Measurements from ENCODE around the gene ZFPL1.
A peak's percentile ranks its signal among the peaks of the same experiment; 100 is the strongest.

ZFPL1 gene

DNA sequence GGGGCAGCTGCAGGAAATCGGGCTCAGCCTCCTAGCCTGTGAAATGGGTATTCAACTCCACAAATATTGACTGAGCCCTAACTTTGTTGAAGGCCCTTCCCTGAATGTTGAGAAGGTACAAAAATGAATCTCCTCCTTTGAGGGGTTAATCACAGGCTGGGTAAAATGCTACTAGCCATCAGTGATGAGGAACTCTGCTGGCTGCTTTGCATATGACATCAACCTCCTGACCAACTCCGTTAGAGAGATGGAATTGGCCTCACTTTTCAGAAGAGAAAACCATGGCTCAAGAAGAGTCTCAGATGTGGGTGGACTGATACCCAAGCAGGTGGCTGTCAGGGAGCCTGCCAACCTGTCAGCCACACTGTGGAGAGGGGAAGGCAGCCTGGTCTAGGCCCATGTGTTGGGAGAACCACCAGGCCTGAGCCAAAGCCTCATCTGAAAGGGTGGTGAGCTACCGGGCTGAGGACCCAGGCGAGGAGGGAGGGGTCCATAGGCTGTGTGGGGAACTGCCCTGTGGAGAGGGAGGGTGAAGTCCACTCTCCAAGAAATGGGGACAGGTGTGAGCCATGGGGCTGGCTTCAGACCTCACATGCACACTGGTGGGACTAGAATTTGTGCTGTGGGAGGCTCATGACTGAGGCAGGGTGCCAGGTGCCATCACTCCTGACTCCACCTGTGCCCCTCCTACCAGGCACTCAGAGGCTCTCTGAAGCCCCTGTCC is 12.0 kb upstream of the ZFPL1 start:
- ATAC-seq, result no peak
- no peak overlapping the region for H3K27ac Mint-ChIP-seq
- DNase-seq, result no peak
- peaks cover 11% of the 10 kb centered on the region for H3K36me3 Mint-ChIP-seq (ENCODE audit: low read depth)
- H3K4me3 Mint-ChIP-seq, result no peak overlapping the region
- no peaks in the 10 kb centered on the region for H3K4me1 Mint-ChIP-seq
- H3K27me3 Mint-ChIP-seq, result no peaks in the 10 kb centered on the region
- no peaks in the 10 kb centered on the region for H3K9me3 Mint-ChIP-seq

DNA sequence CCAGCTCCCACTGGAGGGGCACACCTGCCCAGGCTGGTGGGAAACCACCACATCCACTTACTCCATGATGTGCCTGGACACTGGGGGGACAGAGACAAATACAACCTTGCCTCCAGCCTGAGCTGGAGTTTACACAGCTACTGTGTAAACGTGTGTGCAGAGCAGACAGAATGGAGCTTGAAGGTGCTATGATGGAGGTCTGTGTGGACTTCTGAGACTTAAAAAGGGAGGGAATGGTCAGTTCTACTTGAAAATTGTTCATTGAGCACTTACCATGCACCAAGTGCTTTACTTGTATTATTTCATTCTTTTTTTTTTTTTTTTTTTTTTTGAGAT is 11.4 kb upstream of the ZFPL1 start:
- Mint-ChIP-seq H3K9me3 (no peaks in the 10 kb centered on the region), H3K36me3 (ENCODE audit: low read depth) (peaks cover 16% of the 10 kb centered on the region), H3K4me3 (no peak overlapping the region), H3K27ac (no peak overlapping the region), H3K4me1 (no peaks in the 10 kb centered on the region), H3K27me3 (no peaks in the 10 kb centered on the region)
- ATAC-seq (no peak), DNase-seq (no peak)

DNA sequence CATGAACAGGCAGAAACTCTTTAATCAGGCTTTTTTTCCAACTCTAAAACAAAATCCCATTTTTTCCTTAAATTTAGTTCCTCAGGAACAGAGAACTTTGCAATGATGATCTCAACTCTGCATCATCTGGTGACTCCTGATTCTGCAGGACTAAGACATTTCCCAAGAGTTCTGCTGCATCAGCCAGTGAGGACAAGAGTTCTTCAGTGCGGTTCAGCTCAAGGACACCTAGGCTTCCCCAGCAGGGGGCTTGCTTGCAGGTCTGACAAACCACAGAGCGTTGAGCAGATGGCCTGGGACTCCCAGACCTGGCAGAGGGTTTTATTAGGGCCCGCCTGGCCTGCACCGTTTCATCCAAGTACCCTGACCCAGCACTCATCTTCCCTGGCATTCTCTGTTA is 6.6 kb upstream of the ZFPL1 start:
- H3K27ac Mint-ChIP-seq, result no peak overlapping the region
- H3K27me3 Mint-ChIP-seq, result no peaks in the 10 kb centered on the region
- peaks cover 37% of the 10 kb centered on the region for H3K4me1 Mint-ChIP-seq
- H3K36me3 Mint-ChIP-seq (ENCODE audit: low read depth), result peaks cover 57% of the 10 kb centered on the region
- H3K9me3 Mint-ChIP-seq, result no peaks in the 10 kb centered on the region
- no peak overlapping the region for H3K4me3 Mint-ChIP-seq
- DNase-seq (no peak), ATAC-seq (no peak)

- H3K9me3 Mint-ChIP-seq, result no peaks in the 10 kb centered on the region
- ATAC-seq (peak; percentile 68), DNase-seq (peak; percentile 68)
- no peaks in the 10 kb centered on the region for H3K27me3 Mint-ChIP-seq
- no peak overlapping the region for H3K27ac Mint-ChIP-seq
- H3K4me3 Mint-ChIP-seq, result no peak overlapping the region
- peaks cover 44% of the 10 kb centered on the region for H3K4me1 Mint-ChIP-seq
- peaks cover 64% of the 10 kb centered on the region for H3K36me3 Mint-ChIP-seq (ENCODE audit: low read depth)
These were observed 5.9 kb upstream of the ZFPL1 start for GRCh38 chr11:65078151-65078550.

DNA sequence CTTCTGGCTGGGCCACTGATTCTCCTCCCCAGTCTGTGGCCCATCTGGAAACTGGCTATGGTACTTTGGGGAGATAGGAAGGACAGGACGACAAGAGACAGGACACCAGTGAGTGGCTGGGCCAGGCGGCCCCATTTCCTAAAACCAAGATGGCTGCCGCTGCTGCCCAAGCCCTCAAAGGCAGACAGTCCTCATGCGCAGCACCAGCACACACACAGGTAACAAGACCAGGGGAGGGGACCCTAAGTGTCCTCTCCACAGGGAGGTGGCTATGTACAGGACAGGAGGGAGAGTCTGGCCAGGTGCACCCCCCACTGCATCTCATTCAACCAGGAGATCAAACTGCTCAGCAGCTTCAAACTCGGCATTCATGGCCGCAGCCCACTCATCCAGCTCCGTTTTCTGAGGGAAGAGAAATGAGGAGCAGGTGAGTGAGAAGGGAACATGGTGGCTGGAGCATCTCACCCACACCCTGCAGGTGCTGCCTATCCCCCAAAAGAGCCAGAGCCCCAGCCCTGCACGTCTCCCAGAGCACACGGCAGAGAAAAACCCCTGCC is 5.2 kb upstream of the ZFPL1 start:
- ATAC-seq (no peak), DNase-seq (no peak)
- Mint-ChIP-seq H3K9me3 (no peaks in the 10 kb centered on the region), H3K36me3 (ENCODE audit: low read depth) (peaks cover 71% of the 10 kb centered on the region), H3K27ac (peak overlapping the region; percentile 25), H3K4me3 (no peak overlapping the region), H3K4me1 (peaks cover 49% of the 10 kb centered on the region), H3K27me3 (no peaks in the 10 kb centered on the region)

DNA sequence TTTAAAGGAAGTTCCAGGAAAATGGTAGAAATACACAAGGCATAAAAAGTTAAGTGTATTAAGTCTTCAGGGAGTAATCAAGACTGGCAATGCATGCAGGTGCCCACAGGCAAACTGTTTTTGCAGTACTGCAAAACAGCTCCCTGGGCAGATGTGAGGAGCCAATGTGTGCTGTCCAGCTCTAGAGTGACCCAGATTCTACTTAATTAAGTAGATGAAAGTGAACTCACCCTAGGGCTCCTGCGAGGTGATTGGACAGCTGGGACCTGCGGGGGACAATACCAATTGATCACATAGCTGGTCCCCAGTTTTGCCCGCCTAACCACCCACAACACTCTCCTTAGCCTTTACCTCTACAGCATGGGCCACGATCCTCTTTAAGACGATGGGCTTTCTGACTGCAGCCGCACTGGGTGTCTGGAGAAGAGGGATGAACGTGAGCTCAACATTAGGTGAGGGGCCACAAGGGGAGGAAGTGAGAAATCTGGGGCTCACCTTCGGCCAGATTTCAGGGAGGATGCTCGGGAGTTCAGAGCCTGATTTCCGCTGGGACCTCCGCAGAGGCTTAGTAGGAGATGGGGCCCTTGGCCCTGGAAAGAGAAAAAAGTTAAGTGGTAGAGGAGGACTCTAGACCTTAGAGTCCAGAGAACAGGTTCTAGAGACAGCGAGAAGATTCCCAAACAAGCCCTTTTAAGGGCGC is 738 bp upstream of the ZFPL1 start:
- Mint-ChIP-seq H3K9me3 (no peaks in the 10 kb centered on the region), H3K4me1 (peaks cover 62% of the 10 kb centered on the region), H3K27me3 (no peaks in the 10 kb centered on the region), H3K27ac (peak overlapping the region; percentile 97), H3K4me3 (peak overlapping the region; percentile 98), H3K36me3 (ENCODE audit: low read depth) (peaks cover 54% of the 10 kb centered on the region)
- ATAC-seq (no peak), DNase-seq (no peak)

GRCh38 chr11:65084598-65085375 is 765 bp downstream of the ZFPL1 start:
- H3K4me1 Mint-ChIP-seq, result peaks cover 50% of the 10 kb centered on the region
- H3K9me3 Mint-ChIP-seq, result no peaks in the 10 kb centered on the region
- H3K36me3 Mint-ChIP-seq (ENCODE audit: low read depth), result peaks cover 53% of the 10 kb centered on the region
- H3K27me3 Mint-ChIP-seq, result no peaks in the 10 kb centered on the region
- ATAC-seq (no peak), DNase-seq (no peak)
- peak overlapping the region; percentile 97 for H3K27ac Mint-ChIP-seq
- H3K4me3 Mint-ChIP-seq, result peak overlapping the region; percentile 98

DNA sequence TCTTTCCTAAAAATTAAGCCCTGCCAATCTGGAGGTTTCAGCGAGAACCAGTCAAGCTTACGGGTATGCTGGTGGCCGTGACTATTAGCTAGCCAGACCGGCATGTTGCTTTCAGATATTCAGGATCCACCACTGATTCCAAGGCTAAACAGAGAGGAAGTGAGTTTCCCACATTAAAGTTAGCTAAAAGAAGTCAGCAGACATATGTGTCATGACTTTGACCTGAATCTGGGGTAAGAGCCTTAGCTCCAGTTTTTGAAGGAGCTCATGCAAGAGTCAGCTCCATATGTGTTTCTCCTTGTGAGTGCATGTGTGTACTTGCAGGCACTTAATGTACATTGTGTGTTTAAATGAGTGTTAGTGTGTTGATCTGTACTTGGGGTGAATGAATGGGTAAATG is 1.4 kb downstream of the ZFPL1 start:
- Mint-ChIP-seq H3K4me1 (peaks cover 46% of the 10 kb centered on the region), H3K4me3 (peak overlapping the region; percentile 98), H3K27ac (peak overlapping the region; percentile 97), H3K9me3 (no peaks in the 10 kb centered on the region), H3K27me3 (no peaks in the 10 kb centered on the region), H3K36me3 (ENCODE audit: low read depth) (peaks cover 47% of the 10 kb centered on the region)
- DNase-seq (no peak), ATAC-seq (no peak)

- Mint-ChIP-seq H3K4me1 (peaks cover 34% of the 10 kb centered on the region), H3K36me3 (ENCODE audit: low read depth) (peaks cover 35% of the 10 kb centered on the region), H3K4me3 (no peak overlapping the region), H3K27ac (no peak overlapping the region), H3K9me3 (no peaks in the 10 kb centered on the region), H3K27me3 (no peaks in the 10 kb centered on the region)
- ATAC-seq (no peak), DNase-seq (no peak)
These were observed 2.8 kb downstream of the ZFPL1 start for GRCh38 chr11:65086809-65087208.

GRCh38 chr11:65087216-65087615 is 3.2 kb downstream of the ZFPL1 start:
- H3K27me3 Mint-ChIP-seq, result no peaks in the 10 kb centered on the region
- H3K4me1 Mint-ChIP-seq, result peaks cover 30% of the 10 kb centered on the region
- no peak overlapping the region for H3K4me3 Mint-ChIP-seq
- DNase-seq, result no peak
- H3K9me3 Mint-ChIP-seq, result no peaks in the 10 kb centered on the region
- H3K27ac Mint-ChIP-seq, result no peak overlapping the region
- peaks cover 31% of the 10 kb centered on the region for H3K36me3 Mint-ChIP-seq (ENCODE audit: low read depth)
- no peak for ATAC-seq

- H3K36me3 Mint-ChIP-seq (ENCODE audit: low read depth), result peaks cover 25% of the 10 kb centered on the region
- H3K27ac Mint-ChIP-seq, result no peak overlapping the region
- DNase-seq (no peak), ATAC-seq (no peak)
- H3K4me1 Mint-ChIP-seq, result peaks cover 25% of the 10 kb centered on the region
- no peaks in the 10 kb centered on the region for H3K9me3 Mint-ChIP-seq
- no peaks in the 10 kb centered on the region for H3K27me3 Mint-ChIP-seq
- H3K4me3 Mint-ChIP-seq, result no peak overlapping the region
These were observed 3.8 kb downstream of the ZFPL1 start for GRCh38 chr11:65087827-65088226.

- Mint-ChIP-seq H3K4me3 (no peak overlapping the region), H3K4me1 (peaks cover 12% of the 10 kb centered on the region), H3K9me3 (no peaks in the 10 kb centered on the region), H3K27me3 (no peaks in the 10 kb centered on the region), H3K36me3 (ENCODE audit: low read depth) (peaks cover 13% of the 10 kb centered on the region), H3K27ac (no peak overlapping the region)
- ATAC-seq, result no peak
- no peak for DNase-seq
These were observed 5.6 kb downstream of the ZFPL1 start for GRCh38 chr11:65089621-65090020.

DNA sequence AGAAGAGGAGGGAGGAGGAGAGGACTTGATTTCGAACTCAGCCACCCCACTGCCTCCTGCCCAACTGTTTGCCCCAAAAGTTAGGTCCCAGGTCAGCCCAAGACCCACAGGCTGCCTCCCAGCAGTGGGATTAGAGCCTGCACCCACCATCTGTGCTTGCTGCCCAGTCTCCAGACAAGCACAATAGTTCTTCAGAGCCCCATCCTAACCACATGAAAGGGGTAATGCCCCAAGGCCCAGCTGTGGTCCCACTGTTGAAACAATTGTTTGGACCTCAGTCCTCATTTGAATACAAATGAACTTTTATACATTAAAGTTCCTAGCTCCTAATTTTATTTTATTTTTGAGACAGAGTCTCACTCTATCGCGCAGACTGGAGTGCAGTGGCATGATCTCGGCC is 6.6 kb downstream of the ZFPL1 start:
- Mint-ChIP-seq H3K27ac (no peak overlapping the region), H3K4me1 (peaks cover 5% of the 10 kb centered on the region), H3K9me3 (no peaks in the 10 kb centered on the region), H3K4me3 (no peak overlapping the region), H3K27me3 (no peaks in the 10 kb centered on the region), H3K36me3 (ENCODE audit: low read depth) (peaks cover 12% of the 10 kb centered on the region)
- no peak for ATAC-seq
- no peak for DNase-seq

- Mint-ChIP-seq H3K4me1 (peaks cover 16% of the 10 kb centered on the region), H3K4me3 (peak overlapping the region; percentile 91), H3K27ac (peak overlapping the region; percentile 90), H3K9me3 (no peaks in the 10 kb centered on the region), H3K27me3 (no peaks in the 10 kb centered on the region), H3K36me3 (ENCODE audit: low read depth) (peaks cover 9% of the 10 kb centered on the region)
- ATAC-seq, result no peak
- no peak for DNase-seq
These were observed 11.4 kb downstream of the ZFPL1 start for GRCh38 chr11:65095427-65095826.

All from activated naive CD8-positive, alpha-beta T cell treated with anti-CD3 and anti-CD28 coated beads, Interleukin-2, amount 50 U/mL, for 24 hours (primary cell).